Panc1 (cell line): Measurements from ENCODE around the gene OR8B3. TPM values are rescaled to one million over a fixed set of nuclear protein-coding genes. Genes with fewer than 3 reads are reported as not detected.

Experiments used
- ATAC-seq: fragments of 200-7000 bp; cut with Tn5 transposase; 2 replicates; pipeline ENCODE4 v1.9.1; 2020; ENCODE audit warnings: mild to moderate bottlenecking, moderate library complexity
- BruUV-seq: library from RNA; stranded (reverse); fragments of 400-500 nt; replicated peaks from 2 replicates; lab custom pipeline; 2021; lab: Mats Ljungman, UMichigan
- CTCF ChIA-PET: fragments of 300-600 bp; sonication (Branson Sonifier 250); formaldehyde crosslinking; loops from one replicate; lab custom pipeline; 2022; ENCODE audit warnings: antibody characterized with exemption; lab: Charles Lee
- POLR2A ChIA-PET: fragments of 300-600 bp; sonication (Branson Sonifier 250); formaldehyde crosslinking; loops from one replicate; lab custom pipeline; 2022; ENCODE audit warnings: antibody characterized with exemption; lab: Charles Lee
- DNase-seq: peaks from one replicate; pipeline ENCODE4 v3.0.0-alpha.2; 2010; ENCODE audit warnings: low read depth, low spot score
- H3K27ac ChIP-seq: 2 replicates; pipeline ENCODE4 v1.5.1; 2011; ENCODE audit warnings: mild to moderate bottlenecking, low read length, inconsistent platforms
- H3K27me3 ChIP-seq: fragments of 200-500 bp; sonication (Bioruptor generic); 2 replicates; pipeline ENCODE4 v1.6.0; 2014; ENCODE audit warnings: low read length, inconsistent platforms; ENCODE audit not compliant: control insufficient read depth, insufficient read depth
- H3K36me3 ChIP-seq: fragments of 200-500 bp; sonication (Bioruptor generic); 2 replicates; pipeline ENCODE4 v1.5.1; 2014; ENCODE audit warnings: inconsistent platforms, mild to moderate bottlenecking, low read length, moderate library complexity; ENCODE audit not compliant: control insufficient read depth, insufficient read depth
- H3K4me1 ChIP-seq: 2 replicates; pipeline ENCODE4 v1.5.1; 2011; ENCODE audit warnings: inconsistent platforms, mild to moderate bottlenecking, low read length, moderate library complexity; ENCODE audit not compliant: control insufficient read depth, insufficient read depth
- H3K4me3 ChIP-seq, 2 experiments: 2 replicates each; pipeline ENCODE4 v1.5.1; 2011 to 2012; ENCODE audit warnings: low read depth in 2 of 2, low read length in 2 of 2, mild to moderate bottlenecking in 2 of 2, inconsistent platforms in 1 of 2, moderate library complexity in 1 of 2
- H3K9me3 ChIP-seq: fragments of 200-500 bp; sonication (Bioruptor generic); 2 replicates; pipeline ENCODE4 v1.5.1; 2014; ENCODE audit warnings: low read depth, mild to moderate bottlenecking, inconsistent platforms, low read length, moderate library complexity; ENCODE audit not compliant: control insufficient read depth, insufficient read depth
- CTCF ChIP-seq: fragments of 450-650 bp; IDR thresholded peaks from 2 replicates; pipeline ENCODE4 v1.5.1; 2017; ENCODE audit warnings: mild to moderate bottlenecking
- POLR2AphosphoS5 ChIP-seq: IDR thresholded peaks from 2 replicates; pipeline ENCODE4 v1.6.1; 2012; ENCODE audit warnings: mild to moderate bottlenecking, low read depth, low read length, moderate library complexity
- REST ChIP-seq, 2 experiments: IDR thresholded peaks; 2 replicates each; pipeline ENCODE4 v1.6.1; 2011 to 2012; ENCODE audit warnings: low read depth in 2 of 2, control low read depth in 1 of 2, low read length in 1 of 2, mild to moderate bottlenecking in 1 of 2, moderate library complexity in 1 of 2; ENCODE audit not compliant: insufficient read depth in 1 of 2
- SIN3A ChIP-seq: IDR thresholded peaks from 2 replicates; pipeline ENCODE4 v1.6.1; 2012; ENCODE audit warnings: low read depth, mild to moderate bottlenecking, low read length, moderate library complexity, borderline replicate concordance; ENCODE audit not compliant: insufficient read depth
- TCF7L2 ChIP-seq: IDR thresholded peaks from 2 replicates; pipeline ENCODE4 v1.6.1; 2011; ENCODE audit warnings: mild to moderate bottlenecking, low read depth, low read length, inconsistent platforms
- in situ Hi-C: cut with HindIII; loops from 2 replicates; pipeline ENCODE4 v1.10.0; 2016; ENCODE audit warnings: low sequenced_read_pairs, low pct_unique_long_range_greater_than_20kb
- intact Hi-C: fragments of 100-400 bp; cut with micrococcal nuclease; formaldehyde crosslinking; loops from one replicate; pipeline ENCODE4 v1.10.0; 2022; ENCODE audit not compliant: unreplicated experiment
- total RNA-seq: library from RNA; stranded (reverse); gene quantifications from one replicate; pipeline ENCODE4 v1.2.1, GENCODE V29; 2021; ENCODE audit not compliant: unreplicated experiment

OR8B3 gene
- total RNA-seq, 1 experiment from 2014 or later, result not detected

- H3K9me3 ChIP-seq, result no peaks in the 10 kb centered on the region
- in situ Hi-C loops, result no loop called here
- ATAC-seq (no peak), DNase-seq (no peak)
- no peaks in the 10 kb centered on the region for H3K36me3 ChIP-seq
- H3K27ac ChIP-seq, result no peak overlapping the region
- H3K4me1 ChIP-seq, result no peaks in the 10 kb centered on the region
- no peak overlapping the region for H3K4me3 ChIP-seq
- POLR2A ChIA-PET, result no interaction called here
- peaks cover 4% of the 10 kb centered on the region for H3K27me3 ChIP-seq
- CTCF ChIA-PET, result no interaction called here
- TF ChIP-seq SIN3A, result no peak
- TF ChIP-seq TCF7L2, result no peak
- TF ChIP-seq REST (IDR thresholded peaks at IDR 0.05; ENCODE audit: insufficient read depth in 1 of 2, low read depth in 2 of 2, low read length in 1 of 2), result no peak
- no peak for TF ChIP-seq POLR2AphosphoS5
- no peak for TF ChIP-seq CTCF
- intact Hi-C loops, result no loop called here
- no TSS peak for BruUV-seq
Observed at GRCh38 chr11:124442442-124442841, 43.6 kb upstream of the OR8B3 start.

DNA sequence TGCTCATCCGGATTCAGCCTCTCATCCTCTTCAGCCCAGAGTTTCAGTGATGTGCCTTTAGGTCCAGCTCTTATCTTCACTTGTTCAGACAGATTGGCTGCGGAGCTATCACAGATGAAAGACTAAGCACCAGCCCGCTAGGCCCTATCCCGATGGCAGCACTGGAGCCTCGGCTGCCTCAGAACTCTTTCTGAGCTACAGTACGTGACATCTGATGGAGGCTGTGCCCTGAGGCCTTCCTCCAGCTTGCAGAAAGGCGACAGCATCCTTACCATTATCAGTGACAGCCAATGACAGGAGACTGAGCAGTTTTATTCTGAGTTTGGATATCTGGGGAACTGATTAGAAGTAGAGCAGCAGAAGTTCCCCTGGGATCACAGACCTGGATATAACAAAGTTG is 42.7 kb upstream of the OR8B3 start:
- ATAC-seq (no peak), DNase-seq (no peak)
- intact Hi-C loops, result no loop called here
- ChIA-PET CTCF (no interaction called here), POLR2A (no interaction called here)
- in situ Hi-C loops, result no loop called here
- no peak overlapping the region for H3K4me3 ChIP-seq
- peaks cover 4% of the 10 kb centered on the region for H3K27me3 ChIP-seq
- no TSS peak for BruUV-seq
- no peaks in the 10 kb centered on the region for H3K9me3 ChIP-seq
- no peaks in the 10 kb centered on the region for H3K36me3 ChIP-seq
- no peak for TF ChIP-seq CTCF
- no peak for TF ChIP-seq POLR2AphosphoS5
- TF ChIP-seq REST (IDR thresholded peaks at IDR 0.05; ENCODE audit: insufficient read depth in 1 of 2, low read depth in 2 of 2, low read length in 1 of 2), result no peak
- no peak for TF ChIP-seq TCF7L2
- no peak for TF ChIP-seq SIN3A
- H3K4me1 ChIP-seq, result no peaks in the 10 kb centered on the region
- no peak overlapping the region for H3K27ac ChIP-seq
